Loucy (cell line): Measurements from ENCODE around the gene CSNK2A1.

Experiments
- CTCF ChIP-seq: fragments of 200-600 bp; sonication (generic); conservative IDR thresholded peaks from 2 replicates; pipeline ENCODE4 v1.5.1; 2014; ENCODE audit warnings: mild to moderate bottlenecking, antibody characterized with exemption, low read length
- EZH2phosphoT487 ChIP-seq: fragments of 200-600 bp; IDR thresholded peaks from 2 replicates; pipeline ENCODE4 v1.6.1; 2018; ENCODE audit warnings: antibody characterized with exemption, mild to moderate bottlenecking, moderate library complexity, borderline replicate concordance

- TF ChIP-seq CTCF (no peak), EZH2phosphoT487 (no peak)
Observed at GRCh38 chr20:564192-564591, 20.6 kb upstream of the CSNK2A1 start.
